SK-N-SH (cell line): Measurements from ENCODE around the gene SMIM29.

Source experiments
- CHD2 ChIP-seq: fragments of 150-350 bp; IDR thresholded peaks from 2 replicates; pipeline ENCODE4 v1.6.1; 2018; ENCODE audit warnings: low read length; ENCODE audit not compliant: partially characterized antibody
- EP300 ChIP-seq, 2 experiments: IDR thresholded peaks; 2 replicates each; pipeline versions ENCODE4 v1.4.0 to v1.6.1; 2012; ENCODE audit warnings: borderline replicate concordance in 1 of 2, low read depth in 1 of 2, low read length in 1 of 2
- GATA2 ChIP-seq: sonication (generic); formaldehyde crosslinking; IDR thresholded peaks from 2 replicates; pipeline ENCODE4 v1.5.0; 2020; ENCODE audit warnings: mild to moderate bottlenecking, missing genetic modification reagents
- JUND ChIP-seq: IDR thresholded peaks from 2 replicates; pipeline ENCODE4 v1.4.0; 2012
- NRF1 ChIP-seq: IDR thresholded peaks from 2 replicates; pipeline ENCODE4 v1.6.1; 2012; ENCODE audit warnings: low read depth, mild to moderate bottlenecking, low read length
- POLR2AphosphoS5 ChIP-seq: IDR thresholded peaks from 2 replicates; pipeline ENCODE4 v1.6.1; 2012; ENCODE audit warnings: low read depth, low read length
- REST ChIP-seq: IDR thresholded peaks from 2 replicates; pipeline ENCODE4 v1.6.1; 2012; ENCODE audit warnings: mild to moderate bottlenecking, low read depth, low read length, moderate library complexity
- SMC3 ChIP-seq: IDR thresholded peaks from 2 replicates; pipeline ENCODE4 v1.6.1; 2012; ENCODE audit warnings: low read depth, low read length, improper control_type of control experiment
- TAF1 ChIP-seq: IDR thresholded peaks from 2 replicates; pipeline ENCODE4 v1.6.1; 2012; ENCODE audit warnings: low read depth, mild to moderate bottlenecking, low read length, moderate library complexity, borderline replicate concordance
- TCF12 ChIP-seq: IDR thresholded peaks from 2 replicates; pipeline ENCODE4 v1.4.0; 2012
- TEAD4 ChIP-seq: IDR thresholded peaks from 2 replicates; pipeline ENCODE4 v1.4.0; 2012; ENCODE audit warnings: mild to moderate bottlenecking, borderline replicate concordance; ENCODE audit not compliant: insufficient read depth
- TF ChIP-seq, protein P1 (sequence below): fragments of 200-600 bp; sonication (generic); IDR thresholded peaks from 2 replicates; pipeline ENCODE4 v1.6.1; 2017; ENCODE audit warnings: antibody characterized with exemption, mild to moderate bottlenecking, moderate library complexity
- TF ChIP-seq, protein P2 (sequence below): IDR thresholded peaks from 2 replicates; pipeline ENCODE4 v1.4.0; 2012; ENCODE audit warnings: low read depth

DNA sequence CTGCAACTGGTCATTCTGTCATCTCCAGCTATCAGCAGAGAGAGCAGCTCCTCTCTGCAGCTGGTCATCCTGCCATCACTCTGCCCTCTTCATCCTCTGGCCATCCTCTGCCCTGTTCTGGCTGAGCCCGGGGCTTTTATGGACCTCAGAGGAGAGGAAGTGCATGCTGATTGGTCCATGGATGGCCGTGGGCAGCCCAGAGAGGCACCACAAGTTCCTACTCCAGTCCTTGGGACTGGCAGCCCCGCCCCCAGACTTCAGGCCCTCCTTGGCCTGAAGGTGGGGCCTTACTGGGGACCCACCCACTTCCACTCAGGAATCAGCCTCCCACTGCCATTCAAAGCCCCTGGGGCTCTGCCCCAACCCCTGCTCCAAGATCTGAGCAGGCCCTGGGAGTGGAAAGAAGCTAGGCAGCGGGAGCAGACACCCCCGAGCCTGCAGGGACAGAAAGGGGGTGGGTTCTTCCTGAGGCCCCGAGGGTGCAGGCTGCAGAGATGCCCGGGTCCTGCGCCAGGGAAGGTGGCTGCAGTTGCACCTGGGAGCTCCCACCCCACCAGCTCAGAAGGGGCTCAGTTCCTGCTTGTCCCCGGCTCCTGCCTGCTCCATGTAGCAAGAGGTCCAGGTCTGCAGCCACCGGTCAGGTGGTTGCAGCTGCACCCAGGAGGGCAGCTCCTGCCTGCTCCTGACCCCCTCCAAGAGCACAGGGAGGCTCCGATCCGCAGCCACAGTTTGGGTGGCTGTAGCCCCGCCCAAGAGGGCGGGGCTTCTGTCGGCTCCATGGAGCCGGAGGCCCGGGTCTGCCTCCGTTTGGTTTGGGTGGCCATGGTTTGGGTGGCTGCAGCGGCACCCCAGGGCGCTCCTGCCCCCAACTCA, 46.2 kb downstream of the SMIM29 start:
- TF ChIP-seq, protein P1, sequence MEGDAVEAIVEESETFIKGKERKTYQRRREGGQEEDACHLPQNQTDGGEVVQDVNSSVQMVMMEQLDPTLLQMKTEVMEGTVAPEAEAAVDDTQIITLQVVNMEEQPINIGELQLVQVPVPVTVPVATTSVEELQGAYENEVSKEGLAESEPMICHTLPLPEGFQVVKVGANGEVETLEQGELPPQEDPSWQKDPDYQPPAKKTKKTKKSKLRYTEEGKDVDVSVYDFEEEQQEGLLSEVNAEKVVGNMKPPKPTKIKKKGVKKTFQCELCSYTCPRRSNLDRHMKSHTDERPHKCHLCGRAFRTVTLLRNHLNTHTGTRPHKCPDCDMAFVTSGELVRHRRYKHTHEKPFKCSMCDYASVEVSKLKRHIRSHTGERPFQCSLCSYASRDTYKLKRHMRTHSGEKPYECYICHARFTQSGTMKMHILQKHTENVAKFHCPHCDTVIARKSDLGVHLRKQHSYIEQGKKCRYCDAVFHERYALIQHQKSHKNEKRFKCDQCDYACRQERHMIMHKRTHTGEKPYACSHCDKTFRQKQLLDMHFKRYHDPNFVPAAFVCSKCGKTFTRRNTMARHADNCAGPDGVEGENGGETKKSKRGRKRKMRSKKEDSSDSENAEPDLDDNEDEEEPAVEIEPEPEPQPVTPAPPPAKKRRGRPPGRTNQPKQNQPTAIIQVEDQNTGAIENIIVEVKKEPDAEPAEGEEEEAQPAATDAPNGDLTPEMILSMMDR, result no peak
- TF ChIP-seq, protein P2, sequence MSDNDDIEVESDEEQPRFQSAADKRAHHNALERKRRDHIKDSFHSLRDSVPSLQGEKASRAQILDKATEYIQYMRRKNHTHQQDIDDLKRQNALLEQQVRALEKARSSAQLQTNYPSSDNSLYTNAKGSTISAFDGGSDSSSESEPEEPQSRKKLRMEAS, result no peak
- TF ChIP-seq SMC3 (no peak), TAF1 (no peak), CHD2 (no peak), EP300 (IDR thresholded peaks at IDR 0.05; ENCODE audit: borderline replicate concordance in 1 of 2, low read depth in 1 of 2, low read length in 1 of 2) (no peak), REST (no peak), NRF1 (no peak), JUND (no peak), TEAD4 (no peak), GATA2 (CRISPR knock-in tag) (no peak), TCF12 (no peak), POLR2AphosphoS5 (no peak)
